ENCODE measurements around the gene INSRR.

INSRR gene

DNA sequence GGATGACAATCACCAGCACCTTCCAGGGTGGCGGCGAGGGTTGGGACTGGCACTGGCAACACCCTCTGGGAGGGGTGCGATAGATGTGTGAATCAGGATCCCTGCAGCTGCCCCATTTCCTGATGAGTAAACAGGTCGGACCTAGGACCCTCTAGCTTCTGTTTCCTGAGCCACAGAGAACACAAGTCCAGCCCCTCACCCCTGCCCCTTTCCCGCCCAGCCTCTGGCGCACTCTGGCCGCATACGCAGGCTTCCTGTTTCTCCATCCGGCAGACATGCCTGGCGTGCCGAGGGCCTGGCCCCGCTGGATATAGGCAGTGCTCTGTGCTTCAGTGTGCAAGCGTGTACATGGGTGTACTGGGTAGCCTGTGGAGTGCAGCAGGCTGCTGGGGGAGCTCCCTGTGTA lies 39.2 kb upstream of the INSRR start:
- Histone ChIP-seq H4K20me1 (ENCODE audit: insufficient read depth) (no peaks in the 10 kb centered on the region), H3K9ac (no peak overlapping the region), H3K36me3 (ENCODE audit: insufficient read depth) (no peaks in the 10 kb centered on the region), H3K4me1 (ENCODE audit: low read depth, poor library complexity, severe bottlenecking) (no peaks in the 10 kb centered on the region), H2AFZ (ENCODE audit: low read depth) (no peak overlapping the region), H3K27ac (no peak overlapping the region), H3K27me3 (ENCODE audit: insufficient read depth, low read depth) (peaks cover 98% of the 10 kb centered on the region), H3K79me2 (ENCODE audit: insufficient read depth, low read depth) (no peaks in the 10 kb centered on the region), H3K4me3 (IDR thresholded peaks at IDR 0.05; ENCODE audit: insufficient read depth, low read depth, low read length) (no peak overlapping the region), H3K4me2 (no peak overlapping the region)
- TF ChIP-seq CTCF (conservative IDR thresholded peaks at IDR 0.05; ENCODE audit: low read depth, low read length) = no peak

DNA sequence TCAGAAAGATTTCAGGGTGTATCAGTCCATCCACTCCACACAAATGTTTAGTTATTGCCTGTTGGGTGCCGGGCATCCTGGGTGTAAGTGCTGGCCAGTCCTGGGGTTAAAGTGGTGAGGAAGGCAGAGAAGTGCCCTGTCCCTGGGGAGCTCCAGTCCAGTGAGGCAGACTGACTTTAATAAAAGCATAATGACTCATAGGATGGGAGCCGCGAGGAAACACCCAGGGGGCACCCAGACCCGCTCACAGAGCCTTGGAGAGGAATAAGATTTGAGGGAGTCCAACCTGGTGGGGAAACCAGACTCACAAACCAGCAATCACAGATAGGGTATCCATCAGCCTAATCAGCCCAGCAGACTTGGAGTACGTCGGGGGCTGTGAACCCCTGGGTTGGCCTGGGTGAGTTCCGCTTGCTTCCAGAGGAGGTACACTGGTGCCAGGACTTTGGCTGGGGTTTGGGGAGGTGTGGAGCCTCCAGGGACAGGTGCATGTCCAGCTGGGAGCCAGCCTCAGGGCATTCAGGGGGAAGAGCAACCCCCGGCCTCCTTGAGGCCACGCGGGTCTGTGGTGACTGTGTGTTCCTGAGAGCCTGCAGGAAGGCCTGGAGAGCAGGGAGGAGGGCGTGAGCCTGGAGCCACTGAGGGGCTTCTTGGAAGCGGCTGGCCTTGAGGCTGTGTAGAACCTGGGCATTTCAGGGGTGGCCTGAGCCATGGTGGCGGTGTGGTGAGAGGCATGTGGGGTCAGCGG lies 38.3 kb upstream of the INSRR start:
- no peak overlapping the region for H3K27ac ChIP-seq
- H3K4me2 ChIP-seq = no peak overlapping the region
- no peaks in the 10 kb centered on the region for H3K79me2 ChIP-seq (ENCODE audit: insufficient read depth, low read depth)
- no peak overlapping the region for H2AFZ ChIP-seq (ENCODE audit: low read depth)
- H4K20me1 ChIP-seq (ENCODE audit: insufficient read depth) = no peaks in the 10 kb centered on the region
- no peak for TF ChIP-seq CTCF (conservative IDR thresholded peaks at IDR 0.05; ENCODE audit: low read depth, low read length)
- H3K4me1 ChIP-seq (ENCODE audit: low read depth, poor library complexity, severe bottlenecking) = peaks cover 3% of the 10 kb centered on the region
- H3K27me3 ChIP-seq (ENCODE audit: insufficient read depth, low read depth) = peaks cover 98% of the 10 kb centered on the region
- no peak overlapping the region for H3K4me3 ChIP-seq (IDR thresholded peaks at IDR 0.05; ENCODE audit: insufficient read depth, low read depth, low read length)
- no peak overlapping the region for H3K9ac ChIP-seq
- H3K36me3 ChIP-seq (ENCODE audit: insufficient read depth) = no peaks in the 10 kb centered on the region

DNA sequence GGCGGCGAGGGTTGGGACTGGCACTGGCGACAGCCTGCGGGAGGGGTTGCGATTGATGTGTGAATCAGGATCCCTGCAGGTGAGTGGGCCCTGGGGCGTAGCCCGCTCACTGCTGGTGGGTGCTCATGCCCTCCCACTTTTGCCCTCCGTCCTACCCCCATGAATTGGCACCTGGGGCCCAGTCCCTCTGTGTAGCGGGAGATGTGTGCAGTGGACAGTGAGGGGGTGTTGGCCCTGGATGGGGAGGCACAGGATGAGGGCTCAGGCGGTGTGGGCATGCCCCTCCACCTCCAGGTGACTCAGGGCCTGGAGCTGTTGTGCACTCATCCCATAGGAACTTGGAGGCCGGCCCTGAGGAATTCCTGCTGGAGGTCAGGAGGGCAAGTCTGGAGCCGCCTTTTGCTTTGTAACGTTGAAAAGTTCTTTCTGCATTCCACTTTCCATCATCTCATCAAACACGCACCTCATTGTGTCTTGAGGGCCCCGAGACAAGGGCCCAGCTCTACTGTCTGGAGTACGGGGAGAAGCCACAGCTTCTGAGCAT lies 37.6 kb upstream of the INSRR start:
- Histone ChIP-seq H3K36me3 (ENCODE audit: insufficient read depth) (no peaks in the 10 kb centered on the region), H3K27me3 (ENCODE audit: insufficient read depth, low read depth) (peaks cover 98% of the 10 kb centered on the region), H3K4me3 (IDR thresholded peaks at IDR 0.05; ENCODE audit: insufficient read depth, low read depth, low read length) (no peak overlapping the region), H4K20me1 (ENCODE audit: insufficient read depth) (no peaks in the 10 kb centered on the region), H3K79me2 (ENCODE audit: insufficient read depth, low read depth) (no peaks in the 10 kb centered on the region), H3K9ac (no peak overlapping the region), H3K4me2 (no peak overlapping the region), H2AFZ (ENCODE audit: low read depth) (no peak overlapping the region), H3K27ac (no peak overlapping the region), H3K4me1 (ENCODE audit: low read depth, poor library complexity, severe bottlenecking) (peaks cover 6% of the 10 kb centered on the region)
- TF ChIP-seq CTCF (conservative IDR thresholded peaks at IDR 0.05; ENCODE audit: low read depth, low read length) = no peak

DNA sequence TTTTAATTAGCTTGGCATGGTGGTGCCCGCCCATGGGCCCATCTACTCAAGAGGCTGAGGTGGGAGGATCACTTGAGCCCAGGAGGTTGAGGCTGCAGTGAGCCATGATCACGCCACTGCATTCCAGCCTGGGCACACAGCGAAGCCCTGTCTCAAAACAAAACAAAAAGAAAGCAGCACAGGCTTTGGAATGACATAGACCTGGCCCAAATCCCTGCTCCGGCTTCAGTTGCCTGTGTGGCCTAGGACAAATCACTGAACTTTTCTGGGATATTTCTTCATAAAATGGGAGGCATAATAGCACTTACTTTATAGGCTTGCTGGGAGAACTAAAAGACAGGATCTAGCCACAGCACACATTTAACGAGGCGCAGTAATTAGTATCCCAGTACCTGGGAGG lies 37.0 kb upstream of the INSRR start:
- H3K36me3 ChIP-seq (ENCODE audit: insufficient read depth) = no peaks in the 10 kb centered on the region
- H3K27me3 ChIP-seq (ENCODE audit: insufficient read depth, low read depth) = peaks cover 98% of the 10 kb centered on the region
- H2AFZ ChIP-seq (ENCODE audit: low read depth) = no peak overlapping the region
- H3K4me2 ChIP-seq = no peak overlapping the region
- H3K79me2 ChIP-seq (ENCODE audit: insufficient read depth, low read depth) = no peaks in the 10 kb centered on the region
- no peak overlapping the region for H3K27ac ChIP-seq
- H3K4me3 ChIP-seq (IDR thresholded peaks at IDR 0.05; ENCODE audit: insufficient read depth, low read depth, low read length) = no peak overlapping the region
- H3K4me1 ChIP-seq (ENCODE audit: low read depth, poor library complexity, severe bottlenecking) = peaks cover 6% of the 10 kb centered on the region
- no peaks in the 10 kb centered on the region for H4K20me1 ChIP-seq (ENCODE audit: insufficient read depth)
- no peak overlapping the region for H3K9ac ChIP-seq
- TF ChIP-seq CTCF (conservative IDR thresholded peaks at IDR 0.05; ENCODE audit: low read depth, low read length) = no peak

Data from KMS-11 (cell line).